ENCODE data around the gene ACSM5. TPM values are rescaled to one million over a fixed set of nuclear protein-coding genes. Genes with fewer than 3 reads are reported as not detected.

Gene ACSM5
- total and polyA plus RNA-seq, 2 of the 8 experiments (the other 6 are each of a cell fraction or from before 2014, with no cell fraction given): not detected

- no peaks in the 10 kb centered on the region for H4K20me1 ChIP-seq (replicated peaks in 1 of 2; ENCODE audit: control insufficient read depth in 1 of 2, insufficient read depth in 2 of 2, low read length in 2 of 2)
- no peaks in the 10 kb centered on the region for H3K79me1 ChIP-seq (ENCODE audit: low read depth, low read length)
- no peak overlapping the region for H3K18ac ChIP-seq (ENCODE audit: extremely low read depth, low read length)
- CTCF ChIA-PET (ENCODE audit: partially characterized antibody): interaction anchor here (0.6 to 0.8 kb wide), 4 partner anchors 14 to 492 kb away, joined by 3 to 4 read pairs (median 3); no protein-coding TSS in a partner anchor
- H3K36me3 ChIP-seq (ENCODE audit: control insufficient read depth in 2 of 4, insufficient read depth in 4 of 4, low read length in 3 of 4): no peaks in the 10 kb centered on the region
- no peaks in the 10 kb centered on the region for H3K79me2 ChIP-seq (ENCODE audit: control insufficient read depth in 1 of 2, insufficient read depth in 2 of 2, low read length in 2 of 2)
- no peak overlapping the region for H2BK12ac ChIP-seq (ENCODE audit: low read depth, low read length)
- H3K9ac ChIP-seq (replicated peaks in 1 of 4; ENCODE audit: extremely low read depth in 1 of 4, low read depth in 3 of 4, low read length in 3 of 4): no peak overlapping the region
- no peak overlapping the region for H4K8ac ChIP-seq (ENCODE audit: extremely low read depth, insufficient read depth, low read length)
- no peak overlapping the region for H3K56ac ChIP-seq (replicated peaks; ENCODE audit: insufficient read length, low read depth, low read length)
- H3K27me3 ChIP-seq (replicated peaks in 1 of 4; ENCODE audit: control insufficient read depth in 3 of 4, extremely low read depth in 1 of 4, insufficient read depth in 3 of 4, low read length in 3 of 4): no peaks in the 10 kb centered on the region
- no peak overlapping the region for H2AK5ac ChIP-seq (ENCODE audit: low read depth, low read length)
- H3K14ac ChIP-seq (ENCODE audit: insufficient read length): no peak overlapping the region
- POLR2A ChIA-PET (ENCODE audit: partially characterized antibody): no interaction called here
- no peak overlapping the region for H2BK20ac ChIP-seq (ENCODE audit: low read length)
- H2BK5ac ChIP-seq (ENCODE audit: low read depth, low read length): no peak overlapping the region
- H4K91ac ChIP-seq (replicated peaks; ENCODE audit: insufficient read length, low read length): no peak overlapping the region
- no peak overlapping the region for H2BK120ac ChIP-seq (replicated peaks; ENCODE audit: low read depth, low read length)
- H3K4me1 ChIP-seq (replicated peaks in 1 of 4; ENCODE audit: control insufficient read depth in 3 of 4, insufficient read depth in 4 of 4, low read length in 3 of 4): peaks cover 0 to 1% (median 0%) of the 10 kb centered on the region in 4 experiments; a peak in 1 of 7 replicates
- no peak overlapping the region for H4K5ac ChIP-seq (ENCODE audit: insufficient read length, low read depth, low read length)
- H3K23me2 ChIP-seq (ENCODE audit: low read depth, low read length): no peaks in the 10 kb centered on the region
- no peak overlapping the region for H2AFZ ChIP-seq (ENCODE audit: low read length)
- no peak overlapping the region for H3K4me3 ChIP-seq (ENCODE audit: extremely low read depth in 1 of 4, insufficient read depth in 2 of 4, low read depth in 3 of 4, low read length in 4 of 4)
- H3K4ac ChIP-seq (replicated peaks; ENCODE audit: insufficient read length, low read depth, low read length): no peak overlapping the region
- H2BK15ac ChIP-seq (ENCODE audit: low read length): no peak overlapping the region
- H3K23ac ChIP-seq (ENCODE audit: insufficient read length): no peak overlapping the region
- DNase-seq (ENCODE audit: low read depth in 1 of 2, low spot score in 2 of 2) (no peak), FAIRE-seq (no peak)
- H3K4me2 ChIP-seq (ENCODE audit: insufficient read depth in 1 of 2, low read depth in 2 of 2, low read length in 2 of 2): no peak overlapping the region
- WGBS, 2 experiments (ENCODE audit: extremely low coverage in 1 of 2, insufficient coverage in 1 of 2, insufficient read length in 1 of 2, insufficient replicate concordance in 2 of 2, low coverage in 1 of 2, low lambda C conversion rate in 2 of 2, missing lambda C conversion rate in 1 of 2): 82% methylated on average over 6 of the region's 7 CpGs; no CpG with 5 or more reads in 1 of the 2 experiments
- no peak overlapping the region for H3K27ac ChIP-seq (ENCODE audit: low read depth, low read length)
- no peaks in the 10 kb centered on the region for H3K9me3 ChIP-seq (ENCODE audit: insufficient read depth in 2 of 2, low read depth in 1 of 2, low read length in 1 of 2)
- TF ChIP-seq MAFK (IDR thresholded peaks at IDR 0.05; ENCODE audit: low read depth, low read length) (no peak), KDM4A (IDR thresholded peaks at IDR 0.05; ENCODE audit: low read depth, low read length, severe bottlenecking) (no peak), SRF (IDR thresholded peaks at IDR 0.05; ENCODE audit: low read depth, low read length) (no peak), CEBPB (IDR thresholded peaks at IDR 0.05; ENCODE audit: low read depth, low read length) (no peak), RAD21 (IDR thresholded peaks at IDR 0.05 in 1 of 2, conservative IDR thresholded peaks at IDR 0.05 in 1 of 2; ENCODE audit: low read depth in 2 of 2, low read length in 2 of 2) (no peak), SIX5 (IDR thresholded peaks at IDR 0.05; ENCODE audit: low read depth, low read length) (no peak), TAF1 (IDR thresholded peaks at IDR 0.05; ENCODE audit: low read depth, low read length) (no peak), FOSL1 (IDR thresholded peaks at IDR 0.05; ENCODE audit: insufficient read depth, low read depth, low read length) (no peak), E2F6 (IDR thresholded peaks at IDR 0.05) (no peak), CBX8 (IDR thresholded peaks at IDR 0.05; ENCODE audit: borderline replicate concordance, low read depth, low read length) (no peak)
- TF ChIP-seq, protein P1, sequence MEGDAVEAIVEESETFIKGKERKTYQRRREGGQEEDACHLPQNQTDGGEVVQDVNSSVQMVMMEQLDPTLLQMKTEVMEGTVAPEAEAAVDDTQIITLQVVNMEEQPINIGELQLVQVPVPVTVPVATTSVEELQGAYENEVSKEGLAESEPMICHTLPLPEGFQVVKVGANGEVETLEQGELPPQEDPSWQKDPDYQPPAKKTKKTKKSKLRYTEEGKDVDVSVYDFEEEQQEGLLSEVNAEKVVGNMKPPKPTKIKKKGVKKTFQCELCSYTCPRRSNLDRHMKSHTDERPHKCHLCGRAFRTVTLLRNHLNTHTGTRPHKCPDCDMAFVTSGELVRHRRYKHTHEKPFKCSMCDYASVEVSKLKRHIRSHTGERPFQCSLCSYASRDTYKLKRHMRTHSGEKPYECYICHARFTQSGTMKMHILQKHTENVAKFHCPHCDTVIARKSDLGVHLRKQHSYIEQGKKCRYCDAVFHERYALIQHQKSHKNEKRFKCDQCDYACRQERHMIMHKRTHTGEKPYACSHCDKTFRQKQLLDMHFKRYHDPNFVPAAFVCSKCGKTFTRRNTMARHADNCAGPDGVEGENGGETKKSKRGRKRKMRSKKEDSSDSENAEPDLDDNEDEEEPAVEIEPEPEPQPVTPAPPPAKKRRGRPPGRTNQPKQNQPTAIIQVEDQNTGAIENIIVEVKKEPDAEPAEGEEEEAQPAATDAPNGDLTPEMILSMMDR (IDR thresholded peaks at IDR 0.05; ENCODE audit: control extremely low read depth in 1 of 3, insufficient read depth in 1 of 3, low read depth in 1 of 3, low read length in 3 of 3): no peak
Measured at GRCh38 chr16:20399185-20399584, 10.1 kb upstream of the ACSM5 start.
